GM18909 (cell line): ENCODE data around the gene VWF.
"Not testable (repeated sequence)": the region's sequence is repeated elsewhere in the genome, so short reads cannot be mapped to it uniquely, and the experiment has no call there.

Experiments used
- ATAC-seq: cut with Tn5 transposase; IDR thresholded peaks from one replicate; pipeline ENCODE4 v1.9.1; 2021; ENCODE audit warnings: mild to moderate bottlenecking; ENCODE audit not compliant: unreplicated experiment, poor library complexity

VWF gene

DNA sequence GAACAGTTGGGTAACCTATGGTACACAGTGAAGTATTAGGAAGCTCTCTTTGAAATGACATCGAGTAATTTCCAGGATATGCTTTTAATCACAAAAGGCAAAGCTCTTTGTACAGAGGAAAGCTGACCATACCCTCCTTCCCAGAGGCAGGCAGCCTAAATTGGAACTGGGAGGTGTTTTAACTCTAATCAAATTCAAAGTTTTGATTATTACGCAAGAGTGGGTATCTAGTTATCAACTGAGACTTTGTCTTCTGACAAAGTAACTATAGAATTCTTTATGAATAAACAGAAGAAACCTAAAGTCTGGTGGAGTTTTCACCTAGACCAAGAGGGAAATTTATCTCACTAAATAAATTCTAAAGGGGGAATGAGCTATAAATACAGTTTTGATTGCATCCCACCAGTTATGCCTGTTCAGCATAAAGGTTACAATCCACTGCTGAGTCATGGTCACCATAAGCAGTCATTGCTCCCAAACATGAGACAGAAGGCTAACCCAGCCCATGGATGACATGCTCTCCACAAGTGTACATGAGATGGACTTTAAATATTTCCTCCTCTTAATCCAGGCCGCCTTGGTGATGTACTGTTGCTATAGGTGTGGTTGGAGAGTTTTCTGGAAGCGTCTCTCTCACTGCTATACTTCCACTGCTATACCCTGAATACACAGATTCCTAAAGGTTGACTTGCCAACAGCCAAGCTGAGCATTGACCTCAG, 113.7 kb downstream of the VWF start:
- ATAC-seq = not testable (repeated sequence)

DNA sequence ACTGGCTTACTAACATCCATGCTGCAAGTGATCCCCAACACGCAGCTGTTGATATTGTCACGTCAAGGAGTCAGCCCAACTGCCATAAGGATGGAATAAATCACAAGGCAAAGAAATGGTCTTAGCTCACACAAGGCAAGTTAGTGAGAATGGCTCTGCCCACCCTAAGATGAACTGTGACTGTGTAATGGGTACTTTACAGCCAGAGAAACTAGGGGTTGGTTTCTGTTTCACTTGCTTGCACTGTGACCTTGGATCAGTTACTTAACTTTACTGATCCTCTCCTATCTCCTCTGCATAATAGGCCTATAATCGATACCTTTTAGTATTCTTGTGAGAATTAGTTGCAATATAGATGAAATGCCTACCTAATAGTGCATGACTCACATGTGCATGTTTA, 127.2 kb downstream of the VWF start:
- ATAC-seq = no peak

DNA sequence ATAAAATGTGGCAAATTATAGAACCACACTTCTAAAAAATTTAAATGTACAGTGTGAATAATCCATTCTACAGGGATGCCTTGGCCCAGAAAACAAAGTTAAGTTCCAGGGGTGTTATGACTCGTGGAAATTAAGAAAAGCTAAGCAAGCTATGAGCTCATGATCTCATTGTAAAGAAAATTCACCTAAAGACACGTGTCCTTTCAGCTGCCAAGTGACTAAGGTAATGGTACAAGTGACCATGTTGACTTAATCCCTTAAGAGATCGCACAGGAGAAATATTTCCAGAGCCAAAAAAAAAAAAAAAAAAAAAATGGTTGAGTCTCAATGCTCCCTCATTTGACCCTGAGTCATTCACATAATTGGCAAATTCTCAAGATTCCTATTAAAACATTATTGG, 128.0 kb downstream of the VWF start:
- ATAC-seq = no peak

DNA sequence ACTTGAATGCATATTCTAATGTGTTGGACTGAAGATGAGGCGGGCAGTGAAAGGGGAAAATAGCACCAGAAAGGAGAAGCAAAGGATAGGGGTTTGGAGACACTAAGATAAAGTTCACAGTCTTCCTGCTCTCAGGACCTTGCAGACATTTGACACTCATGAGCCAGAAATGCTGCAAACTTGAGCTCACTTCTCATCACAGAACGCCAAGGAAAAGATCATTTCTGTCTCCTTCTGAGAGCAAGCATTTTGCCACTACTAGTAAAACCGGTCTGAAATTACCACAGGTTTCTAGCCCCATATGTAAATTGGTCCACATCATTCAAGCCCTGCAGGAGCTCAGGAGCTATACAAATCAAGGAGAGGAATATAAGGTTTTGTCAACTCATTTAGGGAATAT, 134.8 kb downstream of the VWF start:
- ATAC-seq = no peak

DNA sequence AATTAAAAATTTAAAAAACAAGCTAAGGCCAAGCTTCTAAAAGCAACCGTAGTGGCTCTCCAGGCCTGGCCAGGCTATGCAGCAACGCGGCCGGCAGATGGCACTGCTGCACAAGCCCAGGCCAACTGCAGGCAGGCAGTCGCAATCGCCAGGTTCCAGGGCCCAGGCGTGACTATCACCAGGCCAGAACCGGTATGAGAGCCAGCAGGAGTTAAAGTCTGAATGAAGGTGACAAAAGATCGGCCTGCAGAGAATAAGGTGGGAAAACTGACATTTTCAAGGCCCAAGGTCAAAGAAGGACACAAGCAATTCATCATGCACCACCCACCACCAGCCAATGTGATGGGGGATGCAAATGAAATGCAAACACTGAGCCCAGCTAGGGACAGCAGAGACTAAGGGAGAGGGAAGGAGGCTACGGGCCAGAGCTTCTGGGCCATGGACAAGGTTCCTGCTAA, 135.8 kb downstream of the VWF start:
- ATAC-seq = no peak

DNA sequence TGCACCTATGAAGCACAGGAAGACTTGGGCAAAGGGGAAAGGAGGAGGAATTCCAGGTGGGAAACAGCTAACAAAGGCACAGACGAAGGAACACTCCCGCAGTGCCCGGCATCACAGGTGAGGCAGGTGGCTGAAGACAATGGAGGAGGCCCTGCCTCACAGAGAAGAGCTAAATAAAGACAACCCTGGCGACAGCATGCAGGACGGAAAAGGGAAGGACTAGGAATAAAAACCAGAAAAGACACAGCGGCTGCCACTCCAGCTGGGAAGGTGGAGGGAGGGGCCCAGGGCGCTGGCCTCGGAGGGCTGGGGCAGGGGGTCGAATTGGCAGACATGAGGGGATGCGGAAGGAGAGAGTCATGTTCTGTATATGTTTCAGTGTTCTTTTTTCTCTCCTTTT, 136.4 kb downstream of the VWF start:
- no peak for ATAC-seq

DNA sequence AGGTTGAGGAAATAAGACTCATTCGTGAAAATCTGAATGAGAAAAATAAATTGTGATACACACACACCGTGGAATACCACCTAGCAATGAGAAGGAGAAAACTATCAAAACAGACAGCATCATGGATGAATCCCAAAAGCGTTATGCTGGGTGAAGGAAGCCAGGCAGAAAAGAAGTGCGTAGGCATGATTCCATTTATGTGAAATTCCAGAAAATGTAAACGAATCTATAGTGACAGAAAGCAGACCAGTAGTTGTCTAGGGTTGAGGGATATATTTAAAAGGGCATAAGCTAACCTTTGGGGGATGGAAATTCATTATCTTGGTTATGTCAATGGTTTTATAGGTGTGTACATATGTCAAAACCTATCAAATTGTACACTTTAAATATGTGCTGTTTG, 136.9 kb downstream of the VWF start:
- ATAC-seq = no peak

DNA sequence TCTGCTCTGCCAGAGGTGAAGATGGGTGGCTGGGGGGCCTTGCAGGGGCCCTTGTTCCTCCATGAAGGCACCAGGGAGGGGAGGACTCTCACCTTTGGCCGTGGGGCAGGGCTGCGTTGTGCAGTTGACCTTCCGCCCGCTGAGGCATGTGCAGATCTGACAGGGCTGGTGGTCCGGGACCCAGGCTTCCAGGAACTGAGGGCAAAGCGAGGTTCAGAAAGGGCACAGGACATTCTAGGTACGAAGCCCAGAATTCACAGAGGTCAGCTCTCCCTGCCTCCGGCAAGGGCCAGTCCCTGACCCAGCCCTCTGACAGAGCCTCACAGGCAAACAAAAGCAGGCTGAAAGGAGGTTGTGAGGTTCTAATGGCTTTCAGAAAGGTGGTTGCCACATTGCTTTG, 139.0 kb downstream of the VWF start:
- ATAC-seq = no peak

DNA sequence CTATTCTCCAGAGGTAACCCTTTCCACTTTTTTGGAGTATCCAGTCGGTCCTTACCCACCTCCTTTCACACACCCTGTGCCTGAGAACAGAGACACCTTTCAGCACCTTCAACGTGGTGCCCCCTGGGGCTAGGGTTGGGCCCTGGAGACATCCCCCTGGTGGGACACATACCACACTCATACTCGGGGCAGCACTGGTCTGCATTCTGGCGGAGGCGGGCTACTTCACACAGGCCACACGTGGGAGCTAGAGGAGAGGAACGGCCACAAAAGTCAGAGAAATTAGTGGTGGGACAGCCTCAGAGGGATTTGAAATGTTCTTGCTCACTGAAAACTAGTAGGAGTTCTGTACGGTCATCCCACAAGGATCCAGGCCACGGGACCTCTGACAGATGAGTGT, 139.6 kb downstream of the VWF start:
- ATAC-seq = no peak

DNA sequence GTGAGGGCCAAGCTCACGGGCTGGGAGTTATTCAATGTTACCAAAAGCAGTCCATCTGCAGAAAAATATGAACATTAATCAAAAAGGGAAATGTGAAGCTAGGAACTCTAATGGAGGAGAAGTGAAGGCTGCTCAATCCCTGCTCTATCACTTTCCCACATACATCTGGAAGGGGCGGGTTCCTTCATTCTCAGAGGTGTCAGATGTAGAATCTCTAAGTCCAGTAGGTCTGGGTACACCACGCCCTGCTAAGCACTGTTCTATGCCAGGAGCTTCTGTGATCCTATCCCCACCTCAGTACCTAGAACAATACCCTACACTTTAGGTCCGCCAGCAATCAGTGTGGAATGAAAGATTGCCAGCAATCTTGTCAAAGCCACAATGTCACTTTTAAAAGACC, 142.4 kb downstream of the VWF start:
- no peak for ATAC-seq

DNA sequence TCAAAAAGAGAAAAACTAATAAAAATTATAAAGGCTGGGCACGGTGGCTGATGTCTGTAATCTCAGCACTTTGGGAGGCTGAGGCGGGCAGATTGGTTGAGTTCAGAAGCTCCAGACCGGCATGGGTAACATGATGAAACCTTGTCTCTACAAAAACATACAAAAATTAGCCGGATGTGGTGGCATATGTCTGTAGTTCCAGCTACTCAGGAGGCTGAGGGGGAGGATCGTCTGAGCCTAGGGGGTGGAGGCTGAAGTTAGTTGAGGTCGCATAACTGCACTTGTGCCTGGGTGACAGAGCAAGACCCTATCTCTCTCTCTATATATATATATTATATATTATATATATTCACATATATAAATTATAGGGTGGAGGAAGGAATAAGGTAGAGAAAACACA, 146.9 kb downstream of the VWF start:
- ATAC-seq = no peak

DNA sequence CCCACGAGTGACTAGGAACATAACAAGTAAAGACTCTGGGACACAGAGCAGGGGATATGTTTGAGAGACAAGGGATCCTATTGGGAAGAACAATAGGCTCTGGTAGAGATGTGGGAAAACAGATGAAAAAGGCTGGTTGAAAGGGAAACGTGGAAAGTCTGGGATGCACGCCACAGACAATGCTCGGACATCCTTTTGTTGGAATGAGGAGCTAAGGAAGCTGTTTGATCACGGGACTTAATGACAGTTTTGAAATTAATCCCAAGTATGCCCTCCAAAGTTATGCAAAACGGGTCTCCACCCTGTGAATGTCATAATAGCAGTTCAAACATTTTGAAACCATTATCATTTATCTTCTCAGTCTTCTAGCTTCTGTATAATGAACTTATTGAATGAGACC, 147.8 kb downstream of the VWF start:
- no peak for ATAC-seq

DNA sequence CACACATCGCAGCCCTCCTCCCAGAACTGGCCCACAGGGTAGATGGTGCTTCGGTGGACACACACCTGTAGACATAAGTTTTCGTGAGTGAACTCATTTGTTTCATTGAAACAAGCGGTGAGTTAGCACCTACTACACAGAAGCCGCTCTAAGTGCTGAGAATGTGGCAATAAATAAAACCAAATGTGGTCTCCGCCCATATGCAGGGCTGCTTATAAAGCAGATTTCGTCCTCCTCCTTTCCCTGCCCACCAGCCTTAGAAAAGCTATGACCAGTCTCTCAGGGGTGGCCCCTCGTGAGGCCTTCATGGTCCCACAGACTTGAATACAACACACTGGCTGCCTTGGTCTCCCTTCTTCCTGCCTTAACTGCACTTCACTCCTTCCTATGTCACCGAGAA, 148.3 kb downstream of the VWF start:
- ATAC-seq = no peak

DNA sequence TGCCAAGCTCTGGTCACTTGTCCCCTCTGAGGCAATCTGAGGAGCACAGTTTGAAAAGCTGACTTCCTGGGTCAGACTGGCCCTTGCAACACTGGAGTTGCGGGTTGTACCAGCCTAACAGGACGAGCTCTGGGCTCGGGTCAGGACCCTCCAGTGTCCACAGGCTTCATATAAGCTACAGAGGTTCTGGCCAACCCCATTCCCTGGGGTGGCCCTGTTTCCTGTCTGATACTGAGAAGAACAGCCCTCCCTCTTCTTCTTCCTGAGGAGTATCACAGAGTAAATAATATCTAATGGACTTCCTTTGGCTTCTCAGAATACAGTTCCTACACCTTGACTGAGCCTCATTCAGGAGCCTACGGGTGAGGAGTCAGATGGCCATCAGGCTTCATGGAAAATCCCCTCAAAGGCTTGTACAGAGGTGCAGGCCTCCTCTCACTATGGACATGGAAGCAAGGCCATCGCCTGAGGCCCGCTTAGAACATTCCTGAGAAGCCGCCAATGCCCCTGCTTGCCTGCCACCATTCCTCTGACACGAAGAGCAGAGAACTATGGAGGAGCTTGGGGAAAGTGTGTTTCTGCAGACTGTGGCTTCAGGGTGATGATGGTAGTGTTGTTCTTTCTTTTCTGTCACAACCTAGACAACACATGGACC, 150.9 kb downstream of the VWF start:
- no peak for ATAC-seq

DNA sequence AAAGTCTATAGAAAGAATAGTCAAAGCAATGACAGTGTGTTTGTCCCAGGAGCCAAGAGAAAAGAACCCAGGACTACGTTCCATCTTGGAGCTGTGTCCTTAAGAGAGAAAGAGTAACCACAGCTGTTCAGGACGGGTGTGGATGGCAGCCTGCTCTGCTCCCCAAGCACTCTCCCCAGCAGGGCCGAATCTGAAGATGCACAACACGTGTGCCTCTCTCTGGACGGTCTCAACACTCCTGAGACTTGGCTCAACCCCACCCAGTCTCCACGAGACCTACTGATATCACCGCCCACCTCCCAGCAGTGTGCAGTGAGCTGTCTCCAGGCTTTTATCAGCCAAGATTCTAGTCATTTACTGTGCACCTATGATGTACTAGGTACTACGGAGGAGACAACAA, 152.1 kb downstream of the VWF start:
- ATAC-seq = no peak

DNA sequence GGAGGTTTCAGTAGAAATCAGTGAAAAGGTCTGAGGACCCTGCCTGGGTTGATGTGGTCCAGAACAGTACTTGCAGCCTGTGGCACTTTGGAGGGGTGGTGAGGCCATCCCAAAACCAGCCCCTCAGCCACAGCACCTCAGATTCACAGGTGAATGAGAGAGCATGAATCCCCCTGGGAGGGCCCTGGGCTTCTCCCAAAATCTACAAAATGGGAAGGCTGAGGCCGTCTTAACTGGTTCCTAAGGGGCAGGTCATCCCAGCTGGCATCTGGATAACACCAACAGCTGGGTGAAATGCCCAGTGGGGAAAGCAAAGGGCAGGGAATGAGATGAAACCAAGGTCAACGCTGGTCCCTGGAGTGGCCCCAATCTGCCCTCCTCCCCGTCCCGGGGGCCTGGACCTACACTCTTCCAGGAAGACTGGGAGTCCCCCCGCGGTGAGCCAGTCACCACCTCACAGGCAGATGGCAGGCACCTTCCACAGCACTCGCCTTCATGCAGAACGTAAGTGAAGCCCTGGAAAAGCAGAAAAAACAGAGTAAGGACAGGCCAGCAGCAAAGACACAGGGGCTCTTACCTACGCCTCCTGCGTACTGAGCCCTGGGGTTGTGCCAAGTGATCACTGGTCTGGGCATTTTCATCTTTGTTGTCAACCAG, 153.1 kb downstream of the VWF start:
- ATAC-seq = no peak

DNA sequence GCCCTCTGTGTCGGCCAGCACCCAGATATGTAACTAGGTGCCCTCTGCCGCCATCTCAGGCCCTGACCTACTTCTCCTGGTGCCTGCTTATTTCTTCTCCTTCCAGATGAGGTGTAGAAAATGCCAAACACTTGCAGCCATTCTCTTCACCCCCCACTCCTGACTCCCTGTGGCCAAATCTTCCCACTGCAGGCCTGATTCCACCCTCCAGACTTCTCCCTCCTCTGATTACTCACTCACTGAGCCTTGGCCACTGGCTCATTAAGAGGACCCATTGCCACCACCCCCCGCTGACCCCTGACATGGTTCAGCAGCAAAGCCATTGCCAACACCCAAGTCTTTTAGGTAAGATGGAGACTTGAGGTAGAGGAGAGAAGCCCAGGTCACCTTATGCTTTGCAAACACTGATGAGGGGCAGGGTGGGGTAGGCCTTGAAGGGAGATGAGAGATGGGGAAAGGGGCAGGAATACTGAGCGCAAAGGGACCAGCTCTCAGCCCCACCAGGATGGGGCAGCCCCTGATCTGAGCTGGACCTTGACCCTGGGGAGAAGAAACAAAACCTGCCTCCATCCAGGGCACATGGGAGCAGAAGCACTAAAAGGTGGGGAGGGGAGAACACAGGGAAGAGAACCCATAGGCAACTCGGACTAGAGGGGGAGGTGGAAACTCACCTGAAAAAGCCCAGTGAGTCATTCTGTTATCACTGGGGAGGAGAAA, 154.3 kb downstream of the VWF start:
- no peak for ATAC-seq

DNA sequence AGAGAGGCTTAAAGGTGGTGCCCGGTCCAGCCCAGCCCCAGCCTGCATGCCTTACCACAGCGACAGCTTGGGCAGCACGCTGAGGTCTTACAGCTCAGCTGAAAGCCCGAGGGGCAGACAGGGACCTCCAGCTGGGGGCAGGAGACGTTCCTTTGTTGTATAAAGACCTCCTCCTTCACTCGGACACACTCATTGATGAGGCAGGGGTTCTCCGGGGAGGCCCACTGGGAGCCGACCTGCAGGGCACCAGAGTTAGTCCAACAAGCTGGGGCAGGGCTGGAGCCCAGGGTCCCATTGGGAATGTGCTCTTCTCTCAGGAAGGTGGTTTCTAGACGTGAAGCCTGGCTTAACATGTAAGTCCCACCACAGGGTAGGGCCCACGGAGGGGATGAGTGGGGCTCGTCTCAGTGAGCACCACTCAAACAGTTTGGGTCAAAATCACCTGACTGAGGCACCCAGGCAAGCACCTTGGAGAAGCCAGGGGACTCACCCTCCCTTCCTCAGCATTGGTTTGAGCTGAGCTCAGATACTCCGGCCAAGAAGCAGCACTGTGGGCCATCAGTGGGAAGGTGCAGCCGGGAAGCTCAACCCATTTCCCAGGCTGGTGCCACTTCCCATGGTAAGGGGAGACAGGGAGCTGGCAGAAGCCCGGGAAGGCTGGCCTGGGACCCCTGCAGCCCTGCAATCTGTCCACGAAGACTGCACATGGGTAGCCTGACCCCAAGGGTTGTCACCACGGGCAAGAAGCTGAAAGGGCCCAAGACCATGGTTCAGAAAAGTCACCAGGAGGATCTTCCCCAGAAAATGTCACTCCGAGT, 155.1 kb downstream of the VWF start:
- no peak for ATAC-seq

DNA sequence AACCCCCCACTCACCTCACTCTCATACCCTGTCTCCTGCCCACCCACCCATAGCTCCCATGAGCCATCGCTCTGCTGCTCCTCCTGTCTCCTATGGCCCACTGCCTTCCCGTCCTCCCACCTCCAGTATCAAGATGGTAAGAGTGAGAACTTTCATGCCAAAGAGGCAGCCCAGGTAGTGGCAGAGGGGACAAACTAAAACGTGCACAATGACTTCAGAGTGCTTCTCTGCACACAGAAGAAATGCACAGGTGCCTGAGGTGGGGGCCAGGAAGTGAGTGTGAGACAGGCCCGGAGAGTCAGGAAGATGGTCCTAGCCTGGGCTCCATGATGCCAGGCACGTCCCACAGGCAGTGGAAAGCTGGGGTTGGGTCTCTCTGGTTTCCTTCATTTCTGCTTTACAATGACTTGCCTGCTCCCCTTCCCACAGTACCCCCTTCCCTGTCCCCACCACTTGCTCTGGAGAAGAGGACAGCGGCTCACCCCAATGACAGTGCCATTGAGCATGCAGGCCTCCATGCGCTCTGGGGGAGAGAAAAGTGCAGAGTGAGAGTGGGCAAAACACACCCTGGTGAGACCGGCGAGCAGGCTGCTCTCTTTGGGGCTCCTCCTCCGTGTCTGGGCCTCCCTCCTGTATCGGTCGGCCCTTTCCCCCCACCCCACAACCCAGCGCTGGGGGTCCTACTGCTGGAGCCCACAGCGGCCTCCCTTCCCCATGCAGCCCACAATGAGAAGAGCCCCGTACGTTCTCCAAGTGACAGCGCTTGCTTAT, 156.6 kb downstream of the VWF start:
- no peak for ATAC-seq
